Activated naive CD4-positive, alpha-beta T cell treated with anti-CD3 and anti-CD28 coated beads for 36 hours (primary cell): ENCODE measurements around the gene ZCCHC7. TPM values are rescaled to one million over a fixed set of nuclear protein-coding genes. Genes with fewer than 3 reads are reported as not detected.
A peak's percentile ranks its signal among the peaks of the same experiment; 100 is the strongest.

Experiments
- CTCF ChIA-PET: fragments of 350-600 bp; sonication (Branson Sonifier 250); formaldehyde crosslinking; loops from one replicate; lab custom pipeline; 2021; ENCODE audit warnings: antibody characterized with exemption; lab: Charles Lee
- DNase-seq: peaks from one replicate; pipeline ENCODE4 v3.0.0-alpha.2; 2020
- H3K27ac Mint-ChIP-seq: one replicate; pipeline ENCODE4 v1.8.0; 2021; ENCODE audit warnings: mild to moderate bottlenecking, mixed read lengths
- H3K27me3 Mint-ChIP-seq: one replicate; pipeline ENCODE4 v1.8.0; 2021; ENCODE audit warnings: low read depth, mixed read lengths
- H3K36me3 Mint-ChIP-seq: one replicate; pipeline ENCODE4 v1.8.0; 2021; ENCODE audit warnings: low read depth, mixed read lengths
- H3K4me1 Mint-ChIP-seq: one replicate; pipeline ENCODE4 v1.8.0; 2021; ENCODE audit warnings: low read depth, mixed read lengths
- H3K4me3 Mint-ChIP-seq: one replicate; pipeline ENCODE4 v1.8.0; 2021; ENCODE audit warnings: mild to moderate bottlenecking, moderate library complexity, mixed read lengths
- H3K9me3 Mint-ChIP-seq: one replicate; pipeline ENCODE4 v1.8.0; 2021; ENCODE audit warnings: mixed read lengths
- intact Hi-C: fragments of 100-400 bp; cut with micrococcal nuclease; formaldehyde crosslinking; loops from one replicate; pipeline ENCODE4 v1.15.1; 2023
- total RNA-seq, 2 experiments: library from RNA; stranded (reverse); gene quantifications; one replicate each; pipeline ENCODE4 v1.2.3, GENCODE V29; 2021

ZCCHC7 gene
- total RNA-seq, 2 experiments from 2014 or later, result 28.8 to 29.1 TPM

GRCh38 chr9:37364751-37365360 is 244.5 kb downstream of the ZCCHC7 start:
- intact Hi-C loops, result loop anchor here (1.0 kb wide), 1 partner anchor 369 kb away; no protein-coding TSS in a partner anchor
- Mint-ChIP-seq H3K27ac (no peak overlapping the region), H3K36me3 (no peaks in the 10 kb centered on the region), H3K4me3 (no peak overlapping the region), H3K9me3 (no peaks in the 10 kb centered on the region), H3K4me1 (no peaks in the 10 kb centered on the region), H3K27me3 (no peaks in the 10 kb centered on the region)
- peak; percentile 55 for DNase-seq
- CTCF ChIA-PET, result interaction anchor here (0.6 to 1.9 kb wide), 9 partner anchors 15 to 492 kb away, joined by 3 to 6 read pairs (median 3); no protein-coding TSS in a partner anchor

GRCh38 chr9:37369671-37370070 is 249.3 kb downstream of the ZCCHC7 start:
- no peak overlapping the region for H3K4me3 Mint-ChIP-seq
- H3K4me1 Mint-ChIP-seq, result peaks cover 5% of the 10 kb centered on the region
- no peaks in the 10 kb centered on the region for H3K27me3 Mint-ChIP-seq
- CTCF ChIA-PET, result no interaction called here
- intact Hi-C loops, result no loop called here
- no peaks in the 10 kb centered on the region for H3K36me3 Mint-ChIP-seq
- DNase-seq, result no peak
- no peaks in the 10 kb centered on the region for H3K9me3 Mint-ChIP-seq
- no peak overlapping the region for H3K27ac Mint-ChIP-seq

GRCh38 chr9:37370282-37370681 is 249.9 kb downstream of the ZCCHC7 start:
- CTCF ChIA-PET, result no interaction called here
- intact Hi-C loops, result no loop called here
- no peak for DNase-seq
- peaks cover 5% of the 10 kb centered on the region for H3K4me1 Mint-ChIP-seq
- H3K36me3 Mint-ChIP-seq, result no peaks in the 10 kb centered on the region
- H3K27ac Mint-ChIP-seq, result no peak overlapping the region
- no peak overlapping the region for H3K4me3 Mint-ChIP-seq
- no peaks in the 10 kb centered on the region for H3K9me3 Mint-ChIP-seq
- H3K27me3 Mint-ChIP-seq, result no peaks in the 10 kb centered on the region

GRCh38 chr9:37370968-37371563 is 250.7 kb downstream of the ZCCHC7 start:
- Mint-ChIP-seq H3K4me3 (no peak overlapping the region), H3K27ac (no peak overlapping the region), H3K9me3 (no peaks in the 10 kb centered on the region), H3K27me3 (no peaks in the 10 kb centered on the region), H3K4me1 (peaks cover 5% of the 10 kb centered on the region), H3K36me3 (no peaks in the 10 kb centered on the region)
- no peak for DNase-seq
- CTCF ChIA-PET, result no interaction called here
- intact Hi-C loops, result no loop called here

- Mint-ChIP-seq H3K4me1 (peaks cover 5% of the 10 kb centered on the region), H3K4me3 (no peak overlapping the region), H3K27ac (no peak overlapping the region), H3K27me3 (peaks cover 3% of the 10 kb centered on the region), H3K9me3 (no peaks in the 10 kb centered on the region), H3K36me3 (no peaks in the 10 kb centered on the region)
- intact Hi-C loops, result no loop called here
- DNase-seq, result no peak
- CTCF ChIA-PET, result interaction anchor here (0.6 kb wide), 1 partner anchor 25 kb away, joined by 3 read pairs; no protein-coding TSS in a partner anchor
These were observed 251.4 kb downstream of the ZCCHC7 start for GRCh38 chr9:37371565-37372464.

GRCh38 chr9:37372839-37373238 is 252.5 kb downstream of the ZCCHC7 start:
- intact Hi-C loops, result no loop called here
- Mint-ChIP-seq H3K4me3 (no peak overlapping the region), H3K36me3 (no peaks in the 10 kb centered on the region), H3K4me1 (peaks cover 5% of the 10 kb centered on the region), H3K27ac (no peak overlapping the region), H3K27me3 (peaks cover 4% of the 10 kb centered on the region), H3K9me3 (no peaks in the 10 kb centered on the region)
- CTCF ChIA-PET, result interaction anchor here (0.6 kb wide), 1 partner anchor 24 kb away, joined by 3 read pairs; no protein-coding TSS in a partner anchor
- DNase-seq, result no peak

GRCh38 chr9:37373621-37374020 is 253.2 kb downstream of the ZCCHC7 start:
- intact Hi-C loops, result no loop called here
- Mint-ChIP-seq H3K27me3 (peaks cover 5% of the 10 kb centered on the region), H3K36me3 (no peaks in the 10 kb centered on the region), H3K4me3 (no peak overlapping the region), H3K9me3 (no peaks in the 10 kb centered on the region), H3K4me1 (peaks cover 5% of the 10 kb centered on the region), H3K27ac (no peak overlapping the region)
- no peak for DNase-seq
- CTCF ChIA-PET, result interaction anchor here (0.6 to 1.0 kb wide), 2 partner anchors 40 to 634 kb away, joined by 3 to 4 read pairs; no protein-coding TSS in a partner anchor

GRCh38 chr9:37374892-37375291 is 254.5 kb downstream of the ZCCHC7 start:
- H3K36me3 Mint-ChIP-seq, result no peaks in the 10 kb centered on the region
- no peak overlapping the region for H3K27ac Mint-ChIP-seq
- CTCF ChIA-PET, result interaction anchor here (0.6 kb wide), 1 partner anchor 48 kb away, joined by 4 read pairs; no protein-coding TSS in a partner anchor
- H3K4me3 Mint-ChIP-seq, result no peak overlapping the region
- H3K27me3 Mint-ChIP-seq, result peaks cover 5% of the 10 kb centered on the region
- DNase-seq, result peak; percentile 19
- intact Hi-C loops, result no loop called here
- no peaks in the 10 kb centered on the region for H3K9me3 Mint-ChIP-seq
- H3K4me1 Mint-ChIP-seq, result peaks cover 5% of the 10 kb centered on the region

GRCh38 chr9:37377688-37378612 is 257.6 kb downstream of the ZCCHC7 start:
- intact Hi-C loops, result no loop called here
- no peak overlapping the region for H3K4me3 Mint-ChIP-seq
- H3K9me3 Mint-ChIP-seq, result no peaks in the 10 kb centered on the region
- CTCF ChIA-PET, result no interaction called here
- H3K27me3 Mint-ChIP-seq, result peaks cover 5% of the 10 kb centered on the region
- no peak overlapping the region for H3K27ac Mint-ChIP-seq
- DNase-seq, result no peak
- no peaks in the 10 kb centered on the region for H3K36me3 Mint-ChIP-seq
- H3K4me1 Mint-ChIP-seq, result no peaks in the 10 kb centered on the region

GRCh38 chr9:37378613-37379004 is 258.2 kb downstream of the ZCCHC7 start:
- H3K27me3 Mint-ChIP-seq, result peaks cover 5% of the 10 kb centered on the region
- no peaks in the 10 kb centered on the region for H3K36me3 Mint-ChIP-seq
- no peaks in the 10 kb centered on the region for H3K9me3 Mint-ChIP-seq
- no peak overlapping the region for H3K27ac Mint-ChIP-seq
- CTCF ChIA-PET, result no interaction called here
- intact Hi-C loops, result no loop called here
- no peak for DNase-seq
- H3K4me3 Mint-ChIP-seq, result no peak overlapping the region
- H3K4me1 Mint-ChIP-seq, result no peaks in the 10 kb centered on the region

GRCh38 chr9:37379835-37380234 is 259.5 kb downstream of the ZCCHC7 start:
- peaks cover 5% of the 10 kb centered on the region for H3K27me3 Mint-ChIP-seq
- H3K36me3 Mint-ChIP-seq, result no peaks in the 10 kb centered on the region
- intact Hi-C loops, result no loop called here
- H3K4me1 Mint-ChIP-seq, result no peaks in the 10 kb centered on the region
- DNase-seq, result no peak
- H3K9me3 Mint-ChIP-seq, result no peaks in the 10 kb centered on the region
- CTCF ChIA-PET, result no interaction called here
- no peak overlapping the region for H3K27ac Mint-ChIP-seq
- H3K4me3 Mint-ChIP-seq, result no peak overlapping the region
